OCI-LY3 (cell line): ENCODE data around the gene CWC25.

Experiments
- H2AFZ ChIP-seq: fragments of 200-600, 300-600 bp; shearing (Covaris generic); 2 replicates; pipeline ENCODE4 v1.6.0; 2014; ENCODE audit warnings: antibody characterized with exemption, low read depth, low read length
- H3K27ac ChIP-seq: fragments of 200-600, 300-600 bp; sonication (generic); 2 replicates; pipeline ENCODE4 v1.5.1; 2014; ENCODE audit warnings: mild to moderate bottlenecking, low read length, moderate library complexity, mixed read lengths
- H3K27me3 ChIP-seq: fragments of 200-600, 300-600 bp; sonication (generic); 2 replicates; pipeline ENCODE4 v1.6.1; 2014; ENCODE audit warnings: low read depth, low read length, mixed read lengths
- H3K36me3 ChIP-seq: fragments of 200-600, 300-600 bp; sonication (generic); replicated peaks from 2 replicates; pipeline ENCODE3; 2014; ENCODE audit warnings: low read depth, low read length, mixed read lengths
- H3K4me1 ChIP-seq: fragments of 300-600, 200-600 bp; sonication (generic); 2 replicates; pipeline ENCODE4 v1.6.1; 2014; ENCODE audit warnings: low read length, mixed read lengths
- H3K4me2 ChIP-seq: fragments of 200-600, 300-600 bp; sonication (generic); 2 replicates; pipeline ENCODE4 v1.6.1; 2014; ENCODE audit warnings: low read length, mixed read lengths
- H3K4me3 ChIP-seq: fragments of 300-600, 200-600 bp; sonication (generic); 2 replicates; pipeline ENCODE4 v1.5.1; 2014; ENCODE audit warnings: antibody characterized with exemption, mild to moderate bottlenecking, low read length, moderate library complexity
- H3K79me2 ChIP-seq: fragments of 300-600, 200-600 bp; shearing (Covaris generic); 2 replicates; pipeline ENCODE4 v1.6.1; 2014; ENCODE audit warnings: mild to moderate bottlenecking, low read length, mixed read lengths
- H3K9ac ChIP-seq: fragments of 300-600, 200-600 bp; shearing (Covaris generic); 2 replicates; pipeline ENCODE4 v1.6.0; 2014; ENCODE audit warnings: mild to moderate bottlenecking, low read length, moderate library complexity
- H3K9me3 ChIP-seq: fragments of 200-600, 300-600 bp; shearing (Covaris generic); 2 replicates; pipeline ENCODE4 v1.6.1; 2014; ENCODE audit warnings: low read length, mixed read lengths; ENCODE audit not compliant: insufficient read depth
- H4K20me1 ChIP-seq: fragments of 200-600, 300-600 bp; sonication (generic); 2 replicates; pipeline ENCODE4 v1.6.1; 2016; ENCODE audit warnings: low read length, mixed read lengths; ENCODE audit not compliant: insufficient read depth
- CTCF ChIP-seq: fragments of 200-600, 300-600 bp; sonication (generic); IDR thresholded peaks from 2 replicates; pipeline ENCODE4 v1.5.1; 2014; ENCODE audit warnings: antibody characterized with exemption, low read length, low read depth
- EZH2phosphoT487 ChIP-seq: fragments of 200-600 bp; shearing (Covaris generic); IDR thresholded peaks from 2 replicates; pipeline ENCODE4 v1.6.1; 2018; ENCODE audit warnings: antibody characterized with exemption, mixed run types, low read depth

Gene CWC25

GRCh38 chr17:38853292-38854219 lies 28.4 kb upstream of the CWC25 start, which contains the start of gene RPL23:
Gene RPL23 (minus strand): TSS chr17:38853721. CDS start chr17:38853710, 11 bp downstream.
- peaks cover 44% of the 10 kb centered on the region for H4K20me1 ChIP-seq
- H3K36me3 ChIP-seq: peaks cover 48% of the 10 kb centered on the region
- H3K9me3 ChIP-seq: no peaks in the 10 kb centered on the region
- H3K4me3 ChIP-seq: peak within 1 kb of the TSS; percentile 97
- H3K9ac ChIP-seq: peak within 1 kb of the TSS; percentile 96
- peaks cover 42% of the 10 kb centered on the region for H3K79me2 ChIP-seq
- no peaks in the 10 kb centered on the region for H3K27me3 ChIP-seq
- H3K4me1 ChIP-seq: peaks cover 32% of the 10 kb centered on the region
- peak within 1 kb of the TSS; percentile 96 for H3K27ac ChIP-seq
- no peak for TF ChIP-seq CTCF
- H3K4me2 ChIP-seq: peak within 1 kb of the TSS; percentile 99
- peak within 1 kb of the TSS; percentile 25; the same call in 1 of the 2 replicates for H2AFZ ChIP-seq

- H3K27ac ChIP-seq: peak overlapping the region; percentile 96
- H3K4me1 ChIP-seq: peaks cover 28% of the 10 kb centered on the region
- peak overlapping the region; percentile 99 for H3K4me2 ChIP-seq
- H2AFZ ChIP-seq: no peak overlapping the region
- H3K4me3 ChIP-seq: peak overlapping the region; percentile 97
- H3K27me3 ChIP-seq: no peaks in the 10 kb centered on the region
- peak overlapping the region; percentile 96 for H3K9ac ChIP-seq
- peaks cover 49% of the 10 kb centered on the region for H4K20me1 ChIP-seq
- H3K36me3 ChIP-seq: peaks cover 56% of the 10 kb centered on the region
- peaks cover 43% of the 10 kb centered on the region for H3K79me2 ChIP-seq
- H3K9me3 ChIP-seq: no peaks in the 10 kb centered on the region
- TF ChIP-seq EZH2phosphoT487: no peak
- TF ChIP-seq CTCF: no peak
Observed at GRCh38 chr17:38852771-38853291, 27.7 kb upstream of the CWC25 start.

GRCh38 chr17:38851434-38851833 lies 26.3 kb upstream of the CWC25 start:
- Histone ChIP-seq H3K27me3 (no peaks in the 10 kb centered on the region), H3K4me1 (peaks cover 22% of the 10 kb centered on the region), H3K4me3 (peak overlapping the region; percentile 97), H3K9ac (peak overlapping the region; percentile 9; the same call in 1 of the 2 replicates), H3K27ac (no peak overlapping the region), H2AFZ (no peak overlapping the region), H4K20me1 (peaks cover 52% of the 10 kb centered on the region), H3K4me2 (peak overlapping the region; percentile 99), H3K9me3 (no peaks in the 10 kb centered on the region), H3K79me2 (peaks cover 43% of the 10 kb centered on the region), H3K36me3 (peaks cover 61% of the 10 kb centered on the region)
- TF ChIP-seq CTCF: no peak
- no peak for TF ChIP-seq EZH2phosphoT487

- Histone ChIP-seq H2AFZ (no peak overlapping the region), H3K9ac (no peak overlapping the region), H3K9me3 (no peaks in the 10 kb centered on the region), H3K27ac (no peak overlapping the region), H3K79me2 (peaks cover 43% of the 10 kb centered on the region), H3K4me2 (no peak overlapping the region), H3K27me3 (no peaks in the 10 kb centered on the region), H3K4me3 (no peak overlapping the region), H3K36me3 (peaks cover 61% of the 10 kb centered on the region), H4K20me1 (peaks cover 52% of the 10 kb centered on the region), H3K4me1 (peaks cover 22% of the 10 kb centered on the region)
- TF ChIP-seq CTCF (no peak), EZH2phosphoT487 (no peak)
Observed at GRCh38 chr17:38850374-38850773, 25.3 kb upstream of the CWC25 start.
